ENCODE measurements around the gene CSF3R.
"Not testable (repeated sequence)": the region's sequence is repeated elsewhere in the genome, so short reads cannot be mapped to it uniquely, and the experiment has no call there.

CSF3R gene

GRCh38 chr1:36503159-36503558 lies 20.4 kb upstream of the CSF3R start:
- H3K27me3 ChIP-seq (ENCODE audit: insufficient read depth, poor library complexity, severe bottlenecking): no peaks in the 10 kb centered on the region
- H3K27ac ChIP-seq (replicated peaks): no peak overlapping the region
- TF ChIP-seq, protein P1, sequence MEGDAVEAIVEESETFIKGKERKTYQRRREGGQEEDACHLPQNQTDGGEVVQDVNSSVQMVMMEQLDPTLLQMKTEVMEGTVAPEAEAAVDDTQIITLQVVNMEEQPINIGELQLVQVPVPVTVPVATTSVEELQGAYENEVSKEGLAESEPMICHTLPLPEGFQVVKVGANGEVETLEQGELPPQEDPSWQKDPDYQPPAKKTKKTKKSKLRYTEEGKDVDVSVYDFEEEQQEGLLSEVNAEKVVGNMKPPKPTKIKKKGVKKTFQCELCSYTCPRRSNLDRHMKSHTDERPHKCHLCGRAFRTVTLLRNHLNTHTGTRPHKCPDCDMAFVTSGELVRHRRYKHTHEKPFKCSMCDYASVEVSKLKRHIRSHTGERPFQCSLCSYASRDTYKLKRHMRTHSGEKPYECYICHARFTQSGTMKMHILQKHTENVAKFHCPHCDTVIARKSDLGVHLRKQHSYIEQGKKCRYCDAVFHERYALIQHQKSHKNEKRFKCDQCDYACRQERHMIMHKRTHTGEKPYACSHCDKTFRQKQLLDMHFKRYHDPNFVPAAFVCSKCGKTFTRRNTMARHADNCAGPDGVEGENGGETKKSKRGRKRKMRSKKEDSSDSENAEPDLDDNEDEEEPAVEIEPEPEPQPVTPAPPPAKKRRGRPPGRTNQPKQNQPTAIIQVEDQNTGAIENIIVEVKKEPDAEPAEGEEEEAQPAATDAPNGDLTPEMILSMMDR (IDR thresholded peaks at IDR 0.05; ENCODE audit: insufficient read depth, low read length): no peak
- TF ChIP-seq SPI1 (IDR thresholded peaks at IDR 0.05; ENCODE audit: borderline replicate concordance, low read depth) (no peak), GABPA (IDR thresholded peaks at IDR 0.05; ENCODE audit: low read depth) (no peak), POLR2AphosphoS5 (IDR thresholded peaks at IDR 0.05; ENCODE audit: low read depth) (no peak)
- TF ChIP-seq, protein P2, sequence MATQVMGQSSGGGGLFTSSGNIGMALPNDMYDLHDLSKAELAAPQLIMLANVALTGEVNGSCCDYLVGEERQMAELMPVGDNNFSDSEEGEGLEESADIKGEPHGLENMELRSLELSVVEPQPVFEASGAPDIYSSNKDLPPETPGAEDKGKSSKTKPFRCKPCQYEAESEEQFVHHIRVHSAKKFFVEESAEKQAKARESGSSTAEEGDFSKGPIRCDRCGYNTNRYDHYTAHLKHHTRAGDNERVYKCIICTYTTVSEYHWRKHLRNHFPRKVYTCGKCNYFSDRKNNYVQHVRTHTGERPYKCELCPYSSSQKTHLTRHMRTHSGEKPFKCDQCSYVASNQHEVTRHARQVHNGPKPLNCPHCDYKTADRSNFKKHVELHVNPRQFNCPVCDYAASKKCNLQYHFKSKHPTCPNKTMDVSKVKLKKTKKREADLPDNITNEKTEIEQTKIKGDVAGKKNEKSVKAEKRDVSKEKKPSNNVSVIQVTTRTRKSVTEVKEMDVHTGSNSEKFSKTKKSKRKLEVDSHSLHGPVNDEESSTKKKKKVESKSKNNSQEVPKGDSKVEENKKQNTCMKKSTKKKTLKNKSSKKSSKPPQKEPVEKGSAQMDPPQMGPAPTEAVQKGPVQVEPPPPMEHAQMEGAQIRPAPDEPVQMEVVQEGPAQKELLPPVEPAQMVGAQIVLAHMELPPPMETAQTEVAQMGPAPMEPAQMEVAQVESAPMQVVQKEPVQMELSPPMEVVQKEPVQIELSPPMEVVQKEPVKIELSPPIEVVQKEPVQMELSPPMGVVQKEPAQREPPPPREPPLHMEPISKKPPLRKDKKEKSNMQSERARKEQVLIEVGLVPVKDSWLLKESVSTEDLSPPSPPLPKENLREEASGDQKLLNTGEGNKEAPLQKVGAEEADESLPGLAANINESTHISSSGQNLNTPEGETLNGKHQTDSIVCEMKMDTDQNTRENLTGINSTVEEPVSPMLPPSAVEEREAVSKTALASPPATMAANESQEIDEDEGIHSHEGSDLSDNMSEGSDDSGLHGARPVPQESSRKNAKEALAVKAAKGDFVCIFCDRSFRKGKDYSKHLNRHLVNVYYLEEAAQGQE (IDR thresholded peaks at IDR 0.05; ENCODE audit: insufficient replicate concordance, low read depth): no peak
- H3K4me3 ChIP-seq (replicated peaks; ENCODE audit: insufficient read depth, low read length): no peak overlapping the region
- no peak for DNase-seq (ENCODE audit: low read depth in 1 of 2, low spot score in 1 of 2)

- no peak overlapping the region for H3K4me3 ChIP-seq (replicated peaks; ENCODE audit: insufficient read depth, low read length)
- TF ChIP-seq, protein P1 (IDR thresholded peaks at IDR 0.05; ENCODE audit: insufficient read depth, low read length): no peak
- TF ChIP-seq SPI1 (IDR thresholded peaks at IDR 0.05; ENCODE audit: borderline replicate concordance, low read depth) (no peak), GABPA (IDR thresholded peaks at IDR 0.05; ENCODE audit: low read depth) (no peak), POLR2AphosphoS5 (IDR thresholded peaks at IDR 0.05; ENCODE audit: low read depth) (no peak)
- TF ChIP-seq, protein P2 (IDR thresholded peaks at IDR 0.05; ENCODE audit: insufficient replicate concordance, low read depth): no peak
- H3K27me3 ChIP-seq (ENCODE audit: insufficient read depth, poor library complexity, severe bottlenecking): no peaks in the 10 kb centered on the region
- H3K27ac ChIP-seq (replicated peaks): no peak overlapping the region
- no peak for DNase-seq (ENCODE audit: low read depth in 1 of 2, low spot score in 1 of 2)
These were observed 19.9 kb upstream of the CSF3R start for GRCh38 chr1:36502616-36503015.

- H3K27me3 ChIP-seq (ENCODE audit: insufficient read depth, poor library complexity, severe bottlenecking); DNase-seq (ENCODE audit: low read depth in 1 of 2, low spot score in 1 of 2); H3K4me3 ChIP-seq (replicated peaks; ENCODE audit: insufficient read depth, low read length): not testable (repeated sequence)
These were observed 19.2 kb upstream of the CSF3R start for GRCh38 chr1:36501911-36502310.

DNA sequence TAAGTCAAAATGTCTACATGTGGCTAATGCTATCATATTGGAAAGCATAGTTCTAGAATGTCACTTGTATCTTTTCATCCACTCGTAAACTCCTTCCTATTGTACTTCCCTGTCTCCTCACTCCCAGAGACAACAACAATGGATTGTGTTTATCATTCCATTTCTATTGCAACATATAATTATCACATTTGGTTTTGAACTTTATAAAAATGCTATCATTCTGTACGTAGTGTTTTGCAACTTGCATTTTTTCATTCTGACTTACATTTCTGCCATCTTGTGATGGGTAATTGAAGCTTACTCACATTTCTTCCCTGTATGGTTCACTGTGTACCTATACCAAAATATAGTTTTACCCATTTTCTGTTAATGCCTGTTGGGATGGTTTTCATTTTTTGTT lies 14.5 kb upstream of the CSF3R start:
- Histone ChIP-seq H3K27me3 (ENCODE audit: insufficient read depth, poor library complexity, severe bottlenecking) (no peaks in the 10 kb centered on the region), H3K27ac (replicated peaks) (no peak overlapping the region), H3K4me3 (replicated peaks; ENCODE audit: insufficient read depth, low read length) (no peak overlapping the region)
- DNase-seq (ENCODE audit: low read depth in 1 of 2, low spot score in 1 of 2): no peak
- TF ChIP-seq GABPA (IDR thresholded peaks at IDR 0.05; ENCODE audit: low read depth) (no peak), POLR2AphosphoS5 (IDR thresholded peaks at IDR 0.05; ENCODE audit: low read depth) (no peak), SPI1 (IDR thresholded peaks at IDR 0.05; ENCODE audit: borderline replicate concordance, low read depth) (no peak)
- TF ChIP-seq, protein P1 (IDR thresholded peaks at IDR 0.05; ENCODE audit: insufficient read depth, low read length): no peak

More at GRCh38 chr1:36501911-36502310, 19.2 kb upstream of the CSF3R start:
- H3K27ac ChIP-seq (replicated peaks): not testable (repeated sequence)
